Esophagus muscularis mucosa (tissue), 3 donors: Measurements from ENCODE around the gene SDK2.

ENCODE experiments used
- CTCF ChIP-seq, 3 experiments: fragments of 200-600 bp in 2 of 3; fragments of 450-650 bp in 1 of 3; sonication (generic) in 2 of 3; IDR thresholded peaks; one replicate each; pipeline ENCODE4 v1.5.1; 2017 to 2019; ENCODE audit warnings: antibody characterized with exemption in 3 of 3, mild to moderate bottlenecking in 2 of 3, moderate library complexity in 1 of 3
- POLR2A ChIP-seq: fragments of 450-650 bp; IDR thresholded peaks from one replicate; pipeline ENCODE4 v1.6.1; 2017; ENCODE audit warnings: antibody characterized with exemption, moderate library complexity, mild to moderate bottlenecking, low read depth

- no peak for TF ChIP-seq CTCF (IDR thresholded peaks at IDR 0.05)
- TF ChIP-seq POLR2A: no peak
Measured at GRCh38 chr17:73539166-73539565, 105.1 kb downstream of the SDK2 start.
